Omental fat pad (tissue), 4 donors: ENCODE measurements around the gene DRD5. TPM values are rescaled to one million over a fixed set of nuclear protein-coding genes. Genes with fewer than 3 reads are reported as not detected.
"Not testable (repeated sequence)": the region's sequence is repeated elsewhere in the genome, so short reads cannot be mapped to it uniquely, and the experiment has no call there.

Source experiments
- ATAC-seq: fragments of 150-250 bp; one replicate; pipeline ENCODE4 v1.9.1; 2016; ENCODE audit warnings: mild to moderate bottlenecking, moderate library complexity; ENCODE audit not compliant: low FRiP score
- DNase-seq: peaks from one replicate; pipeline ENCODE4 v3.0.0-alpha.2; 2019; ENCODE audit warnings: low spot score
- total RNA-seq, 4 donors: library from RNA; depleted of rRNA; stranded (reverse); fragments of >200 nt; gene quantifications; one replicate each; pipeline ENCODE4 v1.1.0, GENCODE V29; 2016
- TF ChIP-seq, protein P1 (sequence below), 3 donors: fragments of 450-650 bp; IDR thresholded peaks; one replicate each; pipeline ENCODE4 v1.5.1; 2016 to 2017; ENCODE audit warnings: antibody characterized with exemption in 3 of 3, mild to moderate bottlenecking in 3 of 3, moderate library complexity in 2 of 3

DRD5 gene
- not detected for total RNA-seq

DNA sequence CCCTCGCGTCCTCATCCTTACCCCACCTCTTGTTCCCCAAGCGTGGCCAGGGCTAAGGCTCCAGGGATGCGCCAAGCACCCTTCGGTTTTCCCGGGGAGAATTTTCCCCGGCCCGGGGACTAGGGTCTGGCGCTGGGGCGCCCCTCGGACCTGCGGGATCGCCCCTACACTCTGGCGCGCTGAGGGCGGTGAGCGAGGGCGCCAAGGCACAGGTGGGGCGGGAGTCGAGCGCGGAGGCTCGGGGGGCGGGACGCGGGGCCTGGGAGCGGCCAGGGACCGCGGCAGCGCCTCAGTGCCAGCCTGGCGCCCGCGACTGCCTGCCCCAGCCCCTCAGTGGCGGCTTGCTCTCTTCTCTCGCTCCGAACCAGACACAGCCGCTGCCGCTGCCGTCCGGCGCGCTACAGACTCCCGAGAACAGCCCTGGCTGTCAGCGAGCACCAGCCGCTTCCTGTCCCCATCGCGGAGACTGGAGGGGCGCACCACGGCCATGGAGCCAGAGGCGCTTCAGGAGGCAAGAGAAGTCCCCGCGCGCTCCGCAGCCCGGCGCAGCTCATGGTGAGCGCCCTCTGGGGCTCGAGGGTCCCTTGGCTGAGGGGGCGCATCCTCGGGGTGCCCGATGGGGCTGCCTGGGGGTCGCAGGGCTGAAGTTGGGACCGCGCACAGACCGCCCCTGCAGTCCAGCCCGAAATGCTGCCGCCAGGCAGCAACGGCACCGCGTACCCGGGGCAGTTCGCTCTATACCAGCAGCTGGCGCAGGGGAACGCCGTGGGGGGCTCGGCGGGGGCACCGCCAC lies at the start of gene DRD5:
Gene DRD5 (plus strand): TSS at position 292 of the 793 bp plus-strand sequence. CDS start 396 bp downstream, at position 688.
- ATAC-seq (no peak), DNase-seq (no peak)
- TF ChIP-seq, protein P1, sequence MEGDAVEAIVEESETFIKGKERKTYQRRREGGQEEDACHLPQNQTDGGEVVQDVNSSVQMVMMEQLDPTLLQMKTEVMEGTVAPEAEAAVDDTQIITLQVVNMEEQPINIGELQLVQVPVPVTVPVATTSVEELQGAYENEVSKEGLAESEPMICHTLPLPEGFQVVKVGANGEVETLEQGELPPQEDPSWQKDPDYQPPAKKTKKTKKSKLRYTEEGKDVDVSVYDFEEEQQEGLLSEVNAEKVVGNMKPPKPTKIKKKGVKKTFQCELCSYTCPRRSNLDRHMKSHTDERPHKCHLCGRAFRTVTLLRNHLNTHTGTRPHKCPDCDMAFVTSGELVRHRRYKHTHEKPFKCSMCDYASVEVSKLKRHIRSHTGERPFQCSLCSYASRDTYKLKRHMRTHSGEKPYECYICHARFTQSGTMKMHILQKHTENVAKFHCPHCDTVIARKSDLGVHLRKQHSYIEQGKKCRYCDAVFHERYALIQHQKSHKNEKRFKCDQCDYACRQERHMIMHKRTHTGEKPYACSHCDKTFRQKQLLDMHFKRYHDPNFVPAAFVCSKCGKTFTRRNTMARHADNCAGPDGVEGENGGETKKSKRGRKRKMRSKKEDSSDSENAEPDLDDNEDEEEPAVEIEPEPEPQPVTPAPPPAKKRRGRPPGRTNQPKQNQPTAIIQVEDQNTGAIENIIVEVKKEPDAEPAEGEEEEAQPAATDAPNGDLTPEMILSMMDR (IDR thresholded peaks at IDR 0.05) = no peak

DNA sequence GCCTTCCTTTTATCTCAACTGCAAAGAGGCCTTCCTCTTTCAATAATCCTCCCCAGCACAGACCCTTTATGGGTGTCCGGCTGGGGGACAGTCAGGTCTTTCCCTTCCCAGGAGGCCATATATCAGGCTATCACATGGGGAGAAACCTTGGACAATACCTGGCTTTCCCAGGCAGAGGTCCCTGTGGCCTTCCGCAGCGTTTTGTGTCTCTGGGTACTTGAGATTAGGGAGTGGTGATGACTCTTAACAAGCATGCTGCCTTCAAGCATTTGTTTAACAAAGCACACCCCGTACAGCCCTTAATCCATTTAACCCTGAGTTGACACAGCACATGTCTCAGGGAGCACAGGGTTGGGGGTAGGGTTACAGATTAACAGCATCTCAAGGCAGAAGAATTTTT lies 49.2 kb upstream of the DRD5 start:
- DNase-seq, ATAC-seq: not testable (repeated sequence)

DNA sequence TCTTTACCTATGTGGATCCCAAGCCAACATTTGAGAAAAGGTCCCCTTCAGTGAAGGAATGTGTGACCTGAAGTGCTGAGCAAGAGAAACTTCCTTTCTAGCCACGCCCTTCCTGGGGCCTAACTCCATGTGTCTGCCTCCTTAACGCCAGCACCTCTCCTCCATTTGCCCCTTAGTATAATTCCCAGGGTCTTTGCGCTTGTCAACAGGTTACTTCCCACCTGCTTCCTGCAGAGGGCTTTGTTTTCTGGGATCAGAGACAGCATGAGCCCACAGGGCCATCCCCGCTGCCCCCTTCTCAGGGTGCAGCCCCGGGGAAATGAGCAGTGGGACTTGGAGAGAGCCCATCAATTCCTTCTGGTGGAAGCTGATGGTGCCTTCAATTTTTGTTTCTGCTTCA lies 45.9 kb upstream of the DRD5 start:
- DNase-seq (no peak), ATAC-seq (no peak)
- TF ChIP-seq, protein P1 (IDR thresholded peaks at IDR 0.05) = no peak

DNA sequence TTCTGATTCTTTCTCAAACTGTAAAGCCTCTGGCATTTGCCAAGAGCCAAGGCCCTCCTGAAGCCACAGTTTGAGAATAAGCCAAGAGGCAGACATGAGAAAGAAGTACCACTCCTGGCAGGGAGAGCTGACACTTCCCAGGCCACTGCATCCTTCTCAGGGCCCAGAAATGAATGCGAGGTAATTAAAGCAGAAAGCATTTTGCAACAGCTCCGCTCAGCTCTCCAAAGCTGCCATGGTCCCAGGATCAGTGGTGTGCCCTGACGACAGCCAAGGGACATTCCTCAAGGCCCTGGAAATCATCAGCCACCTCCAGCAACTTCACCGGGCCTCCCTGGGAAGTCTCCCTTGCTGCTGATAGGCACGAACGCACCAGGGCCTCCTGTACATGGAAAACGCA lies 44.2 kb upstream of the DRD5 start:
- DNase-seq, ATAC-seq: not testable (repeated sequence)

DNA sequence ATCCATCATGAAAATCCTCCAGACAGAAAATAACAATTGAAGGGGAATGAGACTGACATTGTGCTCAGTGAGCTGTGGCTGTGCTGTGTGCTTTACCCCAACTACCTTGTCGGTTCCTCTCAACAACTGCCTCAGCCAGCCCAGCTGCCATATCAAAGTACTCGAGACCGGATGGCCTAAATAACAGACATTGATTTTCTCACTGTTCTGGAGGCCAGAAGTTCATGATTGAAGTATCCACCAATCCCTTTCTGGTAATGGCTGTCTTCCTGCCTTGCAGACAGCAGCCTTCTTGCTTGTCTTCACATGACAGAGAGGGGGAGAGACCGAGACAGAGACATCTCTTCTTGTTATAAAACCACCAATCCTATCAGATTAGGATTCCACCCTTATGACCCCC lies 37.6 kb upstream of the DRD5 start:
- not testable (repeated sequence) for ATAC-seq, DNase-seq

DNA sequence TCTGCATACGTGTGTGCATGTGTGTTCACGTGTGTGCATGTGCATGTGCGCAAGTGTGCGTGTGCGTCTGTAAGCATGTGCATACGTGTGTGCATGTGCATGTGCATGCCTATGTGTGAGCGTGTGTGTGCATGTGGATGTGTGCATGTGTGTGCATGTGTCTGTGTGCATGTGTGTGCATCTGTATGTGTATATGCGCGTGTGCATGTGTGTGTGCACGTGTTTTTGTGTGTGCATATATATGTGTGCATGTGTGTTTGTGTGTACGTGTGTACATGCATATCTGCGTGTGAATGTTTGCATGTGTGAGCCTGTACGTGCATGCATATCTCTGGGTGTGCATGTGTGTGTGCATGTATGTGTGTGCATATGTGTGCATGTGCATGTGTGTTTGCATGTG lies 35.7 kb upstream of the DRD5 start:
- ATAC-seq (no peak), DNase-seq (no peak)
- TF ChIP-seq, protein P1 (IDR thresholded peaks at IDR 0.05) = no peak

DNA sequence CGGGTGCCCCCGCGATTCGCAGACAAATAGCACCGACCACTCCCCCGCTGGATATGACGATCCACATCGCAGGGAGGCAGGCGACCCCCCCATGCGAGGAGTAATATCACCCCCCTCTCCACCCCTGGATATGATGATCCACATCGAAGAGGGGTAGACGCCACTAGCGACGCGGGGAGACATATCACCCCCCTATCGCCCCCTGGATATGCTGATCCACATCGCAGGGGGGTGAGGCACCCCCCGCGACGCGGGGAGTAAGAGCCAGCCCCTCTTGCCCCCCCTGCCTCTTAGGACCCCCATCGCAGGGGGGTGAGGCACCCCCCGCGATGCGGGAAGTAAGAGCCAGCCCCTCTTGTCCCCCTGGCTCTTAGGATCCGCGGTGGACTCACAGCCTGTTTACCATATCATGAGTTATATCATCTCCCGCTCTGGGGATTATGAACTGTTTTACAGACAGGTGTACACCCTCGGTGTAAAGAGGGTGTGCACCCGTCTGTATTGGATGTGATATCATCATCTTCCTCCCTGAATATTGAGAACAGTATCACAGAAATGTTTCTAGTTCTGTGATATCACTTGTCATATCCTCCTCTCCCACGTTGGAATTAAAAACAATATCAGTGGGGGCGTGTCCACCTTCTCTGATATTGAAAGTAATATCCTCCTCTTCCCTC lies 22.7 kb upstream of the DRD5 start:
- TF ChIP-seq, protein P1 (IDR thresholded peaks at IDR 0.05) = no peak
- ATAC-seq (no peak), DNase-seq (no peak)

DNA sequence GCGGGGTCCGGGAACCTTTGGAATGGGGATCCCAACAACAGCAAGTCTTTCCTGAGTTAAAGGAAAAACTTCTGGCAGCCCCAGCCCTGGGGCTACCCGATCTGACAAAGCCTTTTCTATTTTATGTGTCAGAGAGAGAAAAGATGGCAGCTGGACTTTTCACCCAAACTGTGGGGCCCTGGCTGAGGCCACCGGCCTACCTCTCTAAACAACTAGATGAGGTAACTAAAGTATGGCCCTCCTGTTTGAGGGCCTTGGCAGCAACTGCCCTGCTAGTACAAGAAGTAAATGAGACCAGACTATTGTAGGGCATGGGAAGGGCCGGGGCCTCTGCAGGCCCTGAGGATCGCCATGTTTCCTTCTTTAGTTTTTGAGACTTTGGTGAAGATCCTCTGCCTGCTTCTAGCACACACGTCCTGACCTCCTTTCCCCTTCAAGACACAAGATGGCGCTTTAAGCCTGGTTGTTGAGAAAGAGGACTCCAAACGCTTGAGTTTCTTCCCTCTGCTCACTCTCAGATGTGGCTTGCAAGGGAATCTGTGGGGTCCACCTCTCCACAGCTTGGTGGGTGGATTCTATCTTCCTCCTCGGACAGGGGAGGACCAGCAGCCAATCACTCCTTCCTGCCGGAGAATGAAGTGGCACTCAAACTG lies 18.5 kb upstream of the DRD5 start:
- TF ChIP-seq, protein P1 (IDR thresholded peaks at IDR 0.05) = no peak
- no peak for ATAC-seq
- no peak for DNase-seq
